H54 (cell line): ENCODE data around the gene LRTM1.

ENCODE experiments used
- DNase-seq: peaks from one replicate; pipeline ENCODE4 v3.0.0; 2011; ENCODE audit warnings: low spot score, mixed read lengths; ENCODE audit not compliant: insufficient read length
- FAIRE-seq: peaks from 3 replicates; lab custom pipeline; 2011; peaks lifted over from hg19 to GRCh38; lab: Jason Lieb, UNC
- POLR2A ChIP-seq: IDR thresholded peaks from 2 replicates; pipeline ENCODE4 v1.6.1; 2011; ENCODE audit warnings: low read depth, mild to moderate bottlenecking, low read length

The LRTM1 gene

DNA sequence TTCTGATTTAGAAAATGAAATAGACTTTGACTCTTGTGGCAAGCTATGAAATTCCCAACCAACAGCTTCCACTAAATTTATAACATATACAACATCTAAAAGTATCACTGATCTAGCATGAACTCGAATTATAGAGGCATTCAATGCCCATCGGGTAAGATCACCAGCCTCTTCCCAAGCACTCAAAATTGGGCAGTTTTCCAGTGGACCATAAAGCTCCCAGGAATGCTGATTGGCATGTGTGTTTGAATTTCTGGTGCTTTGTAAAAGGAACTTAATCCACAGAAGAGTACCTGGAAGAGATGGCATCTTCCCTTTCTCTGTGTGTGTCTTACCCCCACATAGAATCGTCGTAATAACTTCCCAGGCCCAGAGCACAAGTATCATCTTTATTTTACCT lies 10.0 kb downstream of the LRTM1 start:
- DNase-seq (no peak), FAIRE-seq (no peak)
- no peak for TF ChIP-seq POLR2A

DNA sequence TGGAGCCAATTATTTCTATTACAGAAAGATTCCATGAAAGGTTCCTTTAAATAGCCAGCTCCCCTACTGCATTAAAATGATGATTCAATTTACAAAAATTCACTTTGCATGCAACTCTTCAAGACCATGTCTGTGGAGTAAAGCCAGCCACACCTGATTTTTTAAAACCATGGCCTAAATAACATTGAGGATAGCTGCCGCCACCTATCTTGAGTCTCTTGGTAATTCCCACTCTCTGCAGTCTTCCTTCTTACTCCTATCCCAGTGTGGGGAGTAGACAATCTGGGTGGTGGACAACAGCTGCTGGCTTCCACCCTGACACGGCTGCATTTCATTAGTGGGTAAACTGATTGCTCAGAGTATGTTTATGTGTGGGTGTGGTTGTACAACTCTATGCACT lies 10.7 kb downstream of the LRTM1 start:
- FAIRE-seq (no peak), DNase-seq (no peak)
- TF ChIP-seq POLR2A = no peak

DNA sequence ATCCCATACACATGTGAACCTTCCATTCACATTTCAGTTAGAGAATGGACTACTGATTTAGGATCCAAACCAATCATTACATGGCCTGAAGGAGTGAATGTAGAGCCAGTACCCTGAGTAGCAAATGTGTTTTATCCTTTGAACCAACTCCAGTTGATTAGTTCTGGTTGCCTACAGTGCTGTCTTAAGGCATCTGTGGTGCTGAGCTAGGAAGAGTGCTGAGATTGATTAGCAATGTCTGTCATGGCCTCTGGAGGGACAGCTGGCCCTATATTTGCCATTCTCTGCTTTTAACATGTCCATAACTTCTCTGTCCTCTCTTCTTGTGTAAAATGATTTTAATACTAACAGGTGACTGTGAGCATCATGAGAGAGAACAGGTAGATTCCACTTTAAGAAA lies 11.1 kb downstream of the LRTM1 start:
- DNase-seq = no peak
- no peak for TF ChIP-seq POLR2A
- no peak for FAIRE-seq

DNA sequence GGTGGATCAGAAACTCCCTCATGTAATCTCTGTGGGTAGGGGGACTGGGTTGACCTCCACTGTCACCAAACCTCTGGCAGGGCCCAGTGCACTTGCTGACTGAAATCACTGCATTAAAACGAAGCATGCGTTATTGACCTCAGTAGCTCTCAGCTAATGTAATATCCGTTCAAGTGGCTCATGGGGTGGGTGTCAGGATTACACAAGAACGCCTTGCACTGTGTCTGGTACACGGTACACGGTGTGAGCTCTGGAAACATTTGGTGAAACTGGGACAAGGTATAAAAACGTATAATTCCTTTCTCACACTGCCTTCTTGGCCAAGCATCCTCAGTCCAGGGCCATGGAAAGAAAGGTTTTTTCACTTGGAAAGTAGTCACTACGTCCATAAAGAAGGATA lies 11.9 kb downstream of the LRTM1 start:
- DNase-seq (no peak), FAIRE-seq (no peak)
- TF ChIP-seq POLR2A = no peak

DNA sequence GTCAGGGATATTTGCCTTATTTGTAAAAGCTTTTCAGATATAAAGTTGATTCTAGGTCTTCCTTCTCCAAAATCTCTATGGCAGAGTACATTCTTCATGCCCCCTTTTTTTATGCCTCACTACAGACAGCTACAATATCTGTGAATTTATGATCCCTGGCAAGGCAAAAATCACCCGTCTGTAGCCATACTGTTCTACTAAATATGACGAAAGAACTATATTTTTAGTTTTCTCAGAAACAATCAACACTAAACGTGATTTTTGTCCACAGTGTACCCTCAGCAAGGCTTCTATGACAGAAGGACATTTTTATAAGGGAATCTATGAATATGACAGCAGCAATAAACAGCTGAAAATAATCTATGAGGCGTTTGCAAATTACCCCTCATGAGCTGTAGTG lies 12.7 kb downstream of the LRTM1 start:
- FAIRE-seq (no peak), DNase-seq (no peak)
- no peak for TF ChIP-seq POLR2A

DNA sequence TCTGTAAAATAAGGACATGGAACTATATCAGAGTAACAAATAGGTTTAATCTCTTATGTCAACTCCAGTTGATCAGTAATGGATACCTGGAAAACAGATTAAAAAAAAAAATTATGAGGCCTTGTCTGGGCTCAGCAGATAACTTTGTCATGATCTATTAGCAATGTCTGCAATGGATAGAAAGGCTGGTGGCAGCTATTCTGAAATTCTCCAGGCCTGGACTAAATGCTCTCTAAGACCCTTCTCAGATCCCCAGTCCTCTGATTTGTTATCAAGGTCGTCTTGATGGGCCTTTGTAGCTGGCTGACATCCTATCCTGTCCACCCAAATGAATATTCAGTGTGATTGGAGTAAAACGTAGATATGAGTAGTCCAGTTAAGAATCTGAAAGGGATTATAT lies 13.7 kb downstream of the LRTM1 start:
- FAIRE-seq = no peak
- no peak for DNase-seq
- TF ChIP-seq POLR2A = no peak

DNA sequence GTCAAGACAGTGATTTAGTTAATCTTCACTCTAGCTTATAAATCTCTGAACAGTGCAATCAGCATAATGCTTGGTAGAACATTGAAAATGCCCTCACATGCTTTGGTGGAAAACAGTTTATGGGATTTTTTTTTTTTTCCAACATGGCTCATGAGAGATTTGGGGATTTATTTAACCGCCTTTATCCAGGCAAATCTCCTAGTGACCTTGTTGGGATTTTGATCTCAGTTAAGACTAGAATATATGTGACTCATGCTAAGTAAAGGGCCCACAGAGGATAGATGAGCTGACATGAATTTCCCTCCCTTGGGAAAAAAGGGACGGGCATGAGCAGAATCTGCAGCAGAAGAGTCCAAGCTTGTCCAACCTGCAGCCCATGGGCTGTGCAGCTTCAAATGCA lies 18.7 kb downstream of the LRTM1 start:
- DNase-seq (no peak), FAIRE-seq (no peak)
- TF ChIP-seq POLR2A = no peak

DNA sequence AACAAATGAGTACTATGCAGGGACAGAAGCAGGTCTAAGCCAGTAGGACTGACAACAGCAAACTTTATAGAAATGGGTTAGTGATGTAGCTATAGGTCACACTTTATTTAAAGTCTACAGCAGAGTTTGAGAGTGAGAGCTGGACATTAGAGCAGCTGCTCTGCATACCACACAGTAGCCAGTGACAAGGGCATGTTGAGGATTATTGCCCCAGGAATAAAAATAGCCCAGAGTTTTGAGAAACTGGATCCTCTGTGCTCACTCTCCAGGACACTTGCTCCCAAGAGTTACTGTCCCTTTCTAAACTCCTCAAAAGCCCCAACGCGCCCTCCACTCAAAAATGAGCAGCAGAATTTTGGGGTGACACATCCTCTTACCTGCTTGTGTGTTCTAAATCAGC lies 21.1 kb downstream of the LRTM1 start:
- DNase-seq (no peak), FAIRE-seq (no peak)
- no peak for TF ChIP-seq POLR2A

DNA sequence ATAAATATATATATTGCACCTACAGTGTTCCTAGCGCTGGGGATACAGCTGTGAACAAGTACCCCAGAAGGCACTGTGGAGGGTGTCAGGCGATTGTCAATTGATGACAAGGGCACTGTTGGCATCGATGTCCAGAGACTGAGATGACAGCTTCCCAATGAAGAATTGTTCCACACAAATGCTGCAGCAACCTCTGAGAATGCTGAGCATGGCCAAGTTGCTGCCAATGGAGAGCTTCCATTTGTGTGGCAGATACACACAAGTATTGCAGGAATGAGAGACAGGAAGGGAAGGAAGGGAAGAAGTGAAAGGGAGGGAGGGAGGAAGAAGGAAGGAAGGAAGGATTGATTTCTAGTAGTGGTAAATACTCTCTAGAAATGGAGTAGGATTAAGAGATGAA lies 21.9 kb downstream of the LRTM1 start:
- no peak for TF ChIP-seq POLR2A
- FAIRE-seq (no peak), DNase-seq (no peak)

DNA sequence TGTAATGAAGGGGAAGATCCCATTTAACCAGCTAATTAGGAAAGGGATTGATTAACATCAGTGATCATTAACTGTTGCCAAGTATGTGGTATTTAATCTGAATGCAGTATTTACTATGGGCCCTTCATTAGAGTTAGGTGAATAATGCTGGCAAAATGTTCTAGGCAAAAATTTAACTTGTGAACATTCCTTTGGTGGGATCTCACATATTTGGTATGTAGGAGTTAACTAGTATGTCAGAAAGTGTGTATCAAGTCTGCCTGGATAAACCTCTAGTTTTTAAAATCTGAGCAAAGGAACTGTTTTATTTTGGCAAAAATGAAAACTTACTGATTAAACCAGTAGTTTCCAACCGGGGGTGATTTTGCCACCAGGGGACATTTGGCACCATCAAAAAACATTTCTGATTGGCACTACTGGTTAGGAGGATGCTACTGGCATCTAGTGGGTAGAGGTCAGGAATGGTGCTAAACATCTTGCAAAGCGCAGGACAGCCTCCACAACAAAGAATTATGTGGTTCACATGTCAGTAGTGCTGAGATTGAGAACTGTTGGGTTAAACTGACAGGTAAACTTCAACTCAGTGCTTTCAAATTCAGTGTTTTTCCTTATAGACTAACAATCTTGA lies 22.5 kb downstream of the LRTM1 start:
- FAIRE-seq (no peak), DNase-seq (no peak)
- TF ChIP-seq POLR2A = no peak

DNA sequence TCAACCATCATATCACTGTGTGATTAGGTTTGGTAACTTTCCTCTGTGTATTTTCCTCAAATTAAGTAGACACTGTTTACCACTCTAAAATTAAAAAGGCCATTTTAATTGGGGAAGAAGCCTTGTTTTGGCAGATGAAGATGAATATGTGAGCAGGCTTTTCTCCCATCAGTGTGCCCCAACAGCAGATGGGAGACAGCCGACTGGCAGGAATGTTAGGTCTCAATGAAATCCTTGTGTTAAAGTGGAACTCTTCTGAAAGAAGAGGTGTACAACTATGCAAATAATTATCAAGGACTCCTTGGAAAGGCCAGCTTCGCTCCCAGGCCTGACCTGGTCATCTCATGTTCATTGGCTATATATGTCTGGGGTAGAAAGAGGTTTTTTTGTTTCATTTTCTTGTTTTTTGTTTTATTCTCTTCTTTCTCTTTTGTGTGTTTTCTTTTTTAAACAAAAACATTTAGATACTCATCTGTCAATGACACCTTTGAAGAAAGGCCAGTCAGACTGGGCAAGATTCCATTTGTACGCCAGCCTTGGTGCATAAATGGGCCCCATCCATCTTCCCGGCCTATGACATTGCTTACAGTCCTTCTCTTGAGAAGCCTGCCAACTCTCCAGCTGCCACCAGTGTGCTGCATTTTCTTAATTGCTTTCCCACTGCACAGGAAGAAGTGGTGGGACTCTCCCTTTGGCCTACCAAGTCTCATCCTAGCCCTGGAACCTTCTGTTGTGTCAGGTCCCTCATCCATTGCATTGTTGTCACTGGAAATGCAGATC lies 25.8 kb downstream of the LRTM1 start:
- FAIRE-seq = no peak
- no peak for DNase-seq
- TF ChIP-seq POLR2A = no peak

DNA sequence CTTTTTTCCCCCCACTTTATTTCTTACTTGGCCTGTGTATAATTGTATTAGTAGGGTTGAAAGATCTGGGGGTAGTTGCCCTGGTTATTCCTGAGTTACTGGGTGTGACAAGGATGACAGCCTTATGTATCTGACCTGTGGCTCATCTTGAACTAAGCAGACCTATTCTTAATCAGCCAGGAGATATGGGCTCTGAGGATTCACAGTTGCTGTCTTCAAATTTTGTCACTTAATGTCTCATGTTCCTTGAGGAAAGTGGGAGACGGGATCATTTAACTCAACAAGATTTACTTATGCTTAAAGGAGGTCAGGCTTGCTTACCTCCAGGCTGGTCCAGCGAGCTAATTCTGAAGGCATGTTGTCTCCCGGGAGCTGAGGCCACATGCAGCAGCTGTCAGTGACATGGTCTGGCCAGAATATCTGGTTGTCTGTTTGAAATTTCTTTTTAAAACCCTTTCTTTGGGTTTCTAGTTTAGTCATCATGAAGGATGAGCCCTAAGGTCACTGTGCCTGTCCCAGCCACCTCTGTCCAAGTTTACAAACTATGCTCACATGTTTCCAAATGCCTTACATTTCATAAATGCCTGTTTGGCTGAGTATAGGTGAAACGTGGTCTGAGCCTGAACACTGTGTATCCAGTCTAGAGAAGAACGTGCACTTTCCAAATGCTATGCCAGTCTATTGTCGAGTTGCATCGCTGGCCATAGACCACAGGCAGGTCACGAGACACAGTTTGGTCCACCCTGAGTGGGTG lies 26.8 kb downstream of the LRTM1 start:
- no peak for DNase-seq
- no peak for TF ChIP-seq POLR2A
- no peak for FAIRE-seq

DNA sequence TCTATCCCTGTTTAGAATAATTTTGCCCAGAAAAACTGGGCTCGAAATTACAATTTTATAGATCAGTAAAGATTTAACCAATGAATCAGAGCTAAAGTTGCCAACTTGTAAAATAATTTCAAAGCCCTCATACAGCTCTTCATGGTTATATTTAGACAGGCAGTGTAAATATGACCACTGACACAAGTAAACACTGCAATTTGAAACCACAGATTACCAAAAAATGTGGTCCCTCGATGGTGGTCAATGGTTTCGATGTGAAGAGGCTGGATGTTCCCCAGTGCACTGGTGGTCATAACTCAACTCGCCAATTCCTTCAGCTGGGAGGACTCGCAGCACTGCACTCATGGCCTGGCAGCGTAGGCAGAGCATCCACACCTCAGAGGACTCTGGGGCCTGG lies 28.6 kb downstream of the LRTM1 start:
- DNase-seq (no peak), FAIRE-seq (no peak)
- no peak for TF ChIP-seq POLR2A

DNA sequence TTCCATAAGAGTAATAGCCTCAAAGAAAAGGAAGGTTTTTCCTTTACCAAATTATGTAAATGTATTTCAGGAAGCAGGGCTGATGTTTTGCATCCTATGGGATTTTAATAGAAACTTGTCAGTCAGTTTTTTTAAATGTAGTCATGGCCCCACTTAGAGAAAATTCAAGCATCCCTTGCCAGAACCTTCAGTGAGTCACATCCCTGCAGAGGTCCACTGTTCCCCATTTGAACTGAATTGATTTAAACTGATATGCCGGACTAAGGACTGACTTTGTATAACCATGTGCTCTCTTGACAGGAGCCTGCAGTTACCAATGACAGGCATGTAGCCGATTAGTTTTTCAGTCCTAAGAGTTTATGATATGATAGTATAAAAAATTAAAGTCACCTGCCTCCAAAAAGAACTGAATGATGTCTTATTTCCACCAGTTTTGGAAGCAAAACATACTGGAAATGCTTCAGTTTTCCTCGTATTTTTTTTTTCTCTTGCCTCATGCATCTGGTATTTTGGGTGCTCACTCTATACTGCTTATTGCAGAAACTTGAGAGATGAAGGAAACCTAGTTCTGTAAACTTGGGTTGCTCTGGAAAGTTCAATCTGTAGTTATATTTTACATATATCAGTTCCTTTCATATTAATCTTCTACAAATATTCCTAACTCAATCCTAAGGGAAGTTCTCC lies 30.7 kb downstream of the LRTM1 start:
- no peak for TF ChIP-seq POLR2A
- DNase-seq = no peak
- FAIRE-seq = no peak
